Measurements from ENCODE around the gene RAPGEF2.

RAPGEF2 gene

DNA sequence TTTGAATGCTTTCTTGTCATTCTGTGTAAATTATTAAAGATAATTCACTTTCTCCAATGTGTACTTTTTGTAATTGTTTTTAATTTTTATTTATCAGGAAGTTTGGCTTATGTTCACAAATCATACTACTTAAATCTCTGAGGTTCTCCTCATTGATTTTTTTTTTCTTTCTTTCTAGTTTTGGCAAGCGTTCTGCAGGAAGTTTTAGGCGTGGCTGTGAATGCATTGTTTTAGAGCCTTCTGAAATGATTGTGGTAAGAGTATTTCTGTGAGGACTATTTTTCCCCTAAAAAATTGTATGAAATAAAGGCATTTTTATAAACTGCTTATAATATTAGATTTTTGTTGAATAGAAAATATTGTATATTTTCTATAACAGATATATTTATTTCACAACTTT, 135.8 kb downstream of the RAPGEF2 start:
- Histone ChIP-seq H3K27ac (no peak overlapping the region), H3K27me3 (ENCODE audit: insufficient read depth, low read depth, severe bottlenecking) (no peaks in the 10 kb centered on the region), H3K36me3 (no peaks in the 10 kb centered on the region), H3K9me3 (ENCODE audit: severe bottlenecking) (no peaks in the 10 kb centered on the region), H3K4me3 (ENCODE audit: low read depth, low read length) (no peak overlapping the region)
- TF ChIP-seq, protein P1, sequence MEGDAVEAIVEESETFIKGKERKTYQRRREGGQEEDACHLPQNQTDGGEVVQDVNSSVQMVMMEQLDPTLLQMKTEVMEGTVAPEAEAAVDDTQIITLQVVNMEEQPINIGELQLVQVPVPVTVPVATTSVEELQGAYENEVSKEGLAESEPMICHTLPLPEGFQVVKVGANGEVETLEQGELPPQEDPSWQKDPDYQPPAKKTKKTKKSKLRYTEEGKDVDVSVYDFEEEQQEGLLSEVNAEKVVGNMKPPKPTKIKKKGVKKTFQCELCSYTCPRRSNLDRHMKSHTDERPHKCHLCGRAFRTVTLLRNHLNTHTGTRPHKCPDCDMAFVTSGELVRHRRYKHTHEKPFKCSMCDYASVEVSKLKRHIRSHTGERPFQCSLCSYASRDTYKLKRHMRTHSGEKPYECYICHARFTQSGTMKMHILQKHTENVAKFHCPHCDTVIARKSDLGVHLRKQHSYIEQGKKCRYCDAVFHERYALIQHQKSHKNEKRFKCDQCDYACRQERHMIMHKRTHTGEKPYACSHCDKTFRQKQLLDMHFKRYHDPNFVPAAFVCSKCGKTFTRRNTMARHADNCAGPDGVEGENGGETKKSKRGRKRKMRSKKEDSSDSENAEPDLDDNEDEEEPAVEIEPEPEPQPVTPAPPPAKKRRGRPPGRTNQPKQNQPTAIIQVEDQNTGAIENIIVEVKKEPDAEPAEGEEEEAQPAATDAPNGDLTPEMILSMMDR (IDR thresholded peaks at IDR 0.05; ENCODE audit: low read depth, low read length) = no peak
- DNase-seq = no peak

DNA sequence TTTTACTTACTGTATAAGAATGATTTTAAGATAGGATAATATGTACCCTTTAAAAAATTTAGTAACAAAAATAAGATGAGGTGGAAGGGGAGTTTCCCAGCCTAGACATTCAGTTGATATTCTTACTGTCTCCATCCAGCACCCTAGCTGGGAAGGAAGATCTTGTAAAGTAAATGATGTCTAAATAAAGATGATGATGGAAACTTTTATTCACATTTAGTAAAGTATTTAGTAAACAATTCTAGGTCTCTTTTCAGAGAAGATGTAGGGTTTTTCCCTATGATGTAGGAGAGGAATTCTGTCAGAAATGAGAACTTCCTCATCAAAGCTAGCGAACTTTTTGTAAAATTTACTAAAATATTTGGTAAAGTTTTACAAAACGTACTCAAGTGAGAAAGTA, 136.8 kb downstream of the RAPGEF2 start:
- no peak for DNase-seq
- Histone ChIP-seq H3K27ac (no peak overlapping the region), H3K27me3 (ENCODE audit: insufficient read depth, low read depth, severe bottlenecking) (no peaks in the 10 kb centered on the region), H3K9me3 (ENCODE audit: severe bottlenecking) (no peaks in the 10 kb centered on the region), H3K36me3 (no peaks in the 10 kb centered on the region), H3K4me3 (ENCODE audit: low read depth, low read length) (no peak overlapping the region)
- TF ChIP-seq, protein P1 (IDR thresholded peaks at IDR 0.05; ENCODE audit: low read depth, low read length) = no peak

DNA sequence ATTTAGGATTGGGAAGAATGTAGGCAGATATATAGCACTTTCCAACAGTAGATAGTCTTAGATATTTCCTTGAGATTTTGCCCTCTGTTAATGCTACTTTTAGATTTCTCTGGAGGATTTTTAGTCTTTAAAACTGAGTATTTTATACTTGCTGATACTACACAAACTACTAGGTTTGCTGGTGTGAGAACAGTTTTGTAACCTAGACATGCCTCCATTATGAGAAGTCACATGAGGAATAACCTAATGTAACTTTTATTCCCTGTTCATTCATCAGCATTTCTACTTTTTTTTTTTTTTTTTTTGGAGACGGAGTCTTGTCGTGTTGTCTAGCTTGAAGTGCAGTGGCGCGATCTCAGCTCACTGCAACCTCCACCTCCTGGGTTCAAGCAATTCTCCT, 137.2 kb downstream of the RAPGEF2 start:
- Histone ChIP-seq H3K36me3 (no peaks in the 10 kb centered on the region), H3K4me3 (ENCODE audit: low read depth, low read length) (no peak overlapping the region), H3K9me3 (ENCODE audit: severe bottlenecking) (no peaks in the 10 kb centered on the region), H3K27ac (no peak overlapping the region), H3K27me3 (ENCODE audit: insufficient read depth, low read depth, severe bottlenecking) (no peaks in the 10 kb centered on the region)
- TF ChIP-seq, protein P1 (IDR thresholded peaks at IDR 0.05; ENCODE audit: low read depth, low read length) = no peak
- DNase-seq = no peak

DNA sequence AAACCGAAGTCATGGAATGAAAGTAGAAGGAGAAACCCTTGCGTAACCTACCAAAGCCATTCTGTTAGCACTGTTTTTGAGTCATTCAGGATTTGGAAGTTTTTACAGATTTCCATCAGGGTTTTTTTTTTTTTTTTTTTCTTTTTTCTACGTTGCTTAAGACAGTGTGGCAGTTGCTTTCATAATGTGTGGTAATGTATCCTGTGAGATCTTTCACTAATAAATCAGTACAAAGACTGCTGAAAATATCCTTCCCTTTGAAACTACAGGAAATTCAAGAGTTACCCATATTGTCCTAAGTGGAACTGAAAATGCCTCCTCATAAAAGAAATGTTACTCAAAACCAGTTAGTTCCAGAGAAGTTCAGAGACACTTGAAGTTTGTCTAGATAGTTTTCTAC, 137.8 kb downstream of the RAPGEF2 start:
- Histone ChIP-seq H3K27me3 (ENCODE audit: insufficient read depth, low read depth, severe bottlenecking) (no peaks in the 10 kb centered on the region), H3K4me3 (ENCODE audit: low read depth, low read length) (no peak overlapping the region), H3K9me3 (ENCODE audit: severe bottlenecking) (no peaks in the 10 kb centered on the region), H3K36me3 (no peaks in the 10 kb centered on the region), H3K27ac (no peak overlapping the region)
- no peak for DNase-seq
- TF ChIP-seq, protein P1 (IDR thresholded peaks at IDR 0.05; ENCODE audit: low read depth, low read length) = no peak

DNA sequence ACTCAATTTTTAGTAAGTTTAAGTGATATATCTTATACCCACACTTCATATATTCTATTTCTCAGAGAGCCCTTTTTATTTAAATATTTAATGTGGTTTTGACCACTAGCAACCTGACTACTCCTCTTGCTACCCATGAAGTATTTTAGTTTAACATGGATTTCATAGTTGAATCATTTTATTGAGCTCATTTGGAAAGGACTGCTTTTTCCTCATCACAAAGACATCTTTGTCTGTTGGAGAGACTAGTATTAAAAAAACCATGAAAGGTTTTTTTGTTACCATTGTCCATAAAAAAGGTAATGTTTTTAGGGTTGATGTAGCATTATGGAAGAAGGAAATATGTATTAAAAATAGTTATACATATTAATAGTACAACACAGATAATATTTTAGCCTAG, 139.5 kb downstream of the RAPGEF2 start:
- Histone ChIP-seq H3K36me3 (no peaks in the 10 kb centered on the region), H3K27me3 (ENCODE audit: insufficient read depth, low read depth, severe bottlenecking) (no peaks in the 10 kb centered on the region), H3K9me3 (ENCODE audit: severe bottlenecking) (no peaks in the 10 kb centered on the region), H3K4me3 (ENCODE audit: low read depth, low read length) (no peak overlapping the region), H3K27ac (no peak overlapping the region)
- TF ChIP-seq, protein P1 (IDR thresholded peaks at IDR 0.05; ENCODE audit: low read depth, low read length) = no peak
- no peak for DNase-seq

DNA sequence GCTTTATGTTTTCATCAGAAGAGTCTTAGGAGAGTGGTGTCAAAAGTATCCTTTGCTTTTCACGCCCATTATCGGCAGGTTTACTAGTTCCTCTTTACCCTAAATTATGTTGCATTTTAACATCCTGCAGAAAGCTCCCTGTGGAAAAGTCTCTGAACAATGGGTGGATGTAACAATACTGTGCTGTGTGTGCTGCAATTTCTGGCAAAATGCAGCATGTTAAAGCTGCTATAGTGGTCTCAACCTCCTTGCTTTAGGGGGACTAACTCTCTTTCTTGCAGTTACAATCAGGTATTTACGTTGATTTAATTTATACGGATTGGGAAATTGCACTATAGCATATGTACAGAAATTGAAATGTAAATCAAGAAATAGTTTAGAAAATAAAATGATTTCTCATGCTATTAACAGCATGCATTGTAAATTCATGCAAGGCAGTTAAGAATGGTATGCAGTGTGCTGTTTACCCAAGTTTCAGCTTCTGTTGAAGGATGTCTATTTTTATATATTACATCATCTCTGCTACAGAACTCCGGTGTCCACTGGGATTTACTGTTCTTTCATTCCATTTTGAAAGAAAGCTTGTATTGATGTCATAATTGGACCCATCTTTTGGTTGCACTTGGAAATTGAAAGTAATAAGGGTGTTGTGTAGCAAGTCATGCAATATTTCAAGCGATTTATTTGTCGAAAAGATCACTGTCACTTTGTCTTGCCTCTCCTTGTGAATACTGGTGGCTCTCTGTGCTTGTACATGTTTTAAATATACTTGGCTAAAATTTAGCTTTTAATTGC, 145.7 kb downstream of the RAPGEF2 start:
- peaks cover 3% of the 10 kb centered on the region for H3K9me3 ChIP-seq (ENCODE audit: severe bottlenecking)
- no peaks in the 10 kb centered on the region for H3K27me3 ChIP-seq (ENCODE audit: insufficient read depth, low read depth, severe bottlenecking)
- TF ChIP-seq, protein P1 (IDR thresholded peaks at IDR 0.05; ENCODE audit: low read depth, low read length) = no peak
- H3K27ac ChIP-seq = no peak overlapping the region
- no peaks in the 10 kb centered on the region; the same call in 1 of the 2 replicates for H3K36me3 ChIP-seq
- H3K4me3 ChIP-seq (ENCODE audit: low read depth, low read length) = no peak overlapping the region
- DNase-seq = no peak

Data from WERI-Rb-1 (cell line).